ENCODE data around the gene CLCNKB.
"Not testable (repeated sequence)": the region's sequence is repeated elsewhere in the genome, so short reads cannot be mapped to it uniquely, and the experiment has no call there.

The CLCNKB gene

DNA sequence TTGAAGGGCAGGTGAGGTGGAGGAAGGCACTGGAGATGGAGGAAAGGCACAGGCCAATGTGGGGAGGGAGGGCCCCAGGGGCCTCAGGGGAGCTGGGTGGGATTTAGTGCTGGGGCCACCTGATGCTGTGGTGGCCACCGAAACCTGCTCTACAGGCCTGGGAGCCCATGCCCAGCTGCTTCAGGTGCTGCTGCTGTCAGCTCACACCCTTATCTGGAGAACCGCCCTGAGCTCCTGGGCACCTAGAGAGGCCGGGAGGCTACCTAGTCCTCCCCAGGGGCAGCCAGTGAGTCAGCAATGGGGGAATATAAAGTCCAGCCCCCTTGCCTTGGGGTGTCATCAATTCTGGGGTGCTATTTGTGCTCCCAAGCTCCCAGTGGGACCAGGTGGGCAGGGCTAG, 17.7 kb downstream of the CLCNKB start:
- no peak for DNase-seq (ENCODE audit: low spot score)

DNA sequence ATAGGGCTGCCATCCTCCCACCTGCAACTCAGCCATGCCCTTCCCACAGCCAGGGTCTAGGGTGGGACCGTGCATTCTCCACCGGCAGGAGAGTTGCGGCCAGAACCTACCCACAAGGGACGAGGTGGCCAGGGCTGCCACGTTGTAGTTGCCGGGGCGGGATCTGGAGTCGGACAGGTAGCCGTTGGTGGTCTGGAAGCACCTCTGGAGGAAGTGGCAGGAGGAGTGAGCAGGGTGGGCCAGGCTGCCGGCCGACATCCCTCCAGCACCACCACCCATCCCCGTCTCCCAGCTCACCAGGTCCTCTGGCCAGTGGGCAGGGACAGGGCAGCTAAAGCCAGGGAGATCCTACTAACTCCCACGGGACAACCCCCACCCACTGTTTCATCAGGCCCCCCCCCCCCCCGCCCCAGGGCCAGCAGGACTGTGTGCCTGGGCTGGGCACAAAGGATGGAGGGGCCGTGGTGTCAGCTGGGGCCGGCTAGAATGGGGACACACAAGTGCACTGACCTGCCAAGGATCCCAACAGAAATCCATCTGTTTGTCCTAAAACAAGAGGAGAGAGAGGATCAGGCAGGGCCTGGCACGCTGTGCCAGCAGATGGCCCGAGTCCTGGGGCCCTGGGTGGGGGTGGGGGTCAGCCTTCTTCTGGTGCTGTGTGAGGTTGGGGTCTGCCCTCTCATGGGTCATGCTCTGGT, 18.6 kb downstream of the CLCNKB start:
- not testable (repeated sequence) for DNase-seq (ENCODE audit: low spot score)

DNA sequence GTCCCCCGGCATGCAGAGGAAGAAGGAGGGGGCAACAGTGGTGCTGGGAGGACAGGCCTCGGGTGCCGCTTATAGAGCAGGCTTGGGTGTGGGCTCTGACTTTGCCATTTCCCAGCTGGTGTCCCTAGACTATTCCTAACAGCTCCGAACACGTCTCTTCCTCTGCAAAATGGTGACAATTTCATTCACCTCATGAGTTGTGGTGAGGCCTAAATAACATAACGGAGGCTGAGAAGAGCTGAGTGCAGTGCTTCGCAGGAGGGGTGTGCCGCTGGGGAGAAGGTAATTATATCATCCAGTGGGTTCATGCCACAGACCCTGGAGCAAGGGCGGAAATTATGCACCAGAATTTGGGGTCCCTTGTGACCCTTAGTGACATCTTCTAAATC, 19.1 kb downstream of the CLCNKB start:
- not testable (repeated sequence) for DNase-seq (ENCODE audit: low spot score)

DNA sequence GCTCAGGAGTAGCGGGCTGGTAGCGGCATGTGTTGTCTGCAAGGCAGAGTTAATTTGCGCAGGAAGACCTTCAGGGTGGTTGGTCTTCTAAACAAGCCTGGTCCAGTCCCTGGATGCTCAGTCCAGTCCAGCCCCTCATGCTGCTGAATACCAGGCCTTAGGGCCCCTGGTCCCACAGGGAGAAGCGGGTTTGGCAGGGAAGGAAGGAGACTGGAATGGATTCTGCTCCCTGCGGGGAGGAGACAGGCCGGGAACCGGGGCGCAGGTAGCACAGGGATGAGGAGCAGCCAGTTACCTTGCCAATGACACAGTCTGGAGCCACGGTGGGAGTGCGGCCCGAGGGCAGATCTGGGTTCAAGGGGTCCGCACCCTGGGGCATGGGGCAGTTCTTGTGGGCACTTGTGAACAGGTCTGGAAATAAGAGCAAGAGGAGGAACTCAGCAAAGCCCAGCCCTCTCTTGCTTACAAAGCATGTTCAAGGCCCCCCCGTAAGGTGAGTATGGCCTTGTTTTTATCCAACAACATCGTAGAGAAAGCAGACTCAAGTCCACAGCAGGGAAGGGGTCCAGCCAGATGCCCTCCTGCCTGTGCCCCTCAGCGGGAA, 19.7 kb downstream of the CLCNKB start:
- no peak for DNase-seq (ENCODE audit: low spot score)

DNA sequence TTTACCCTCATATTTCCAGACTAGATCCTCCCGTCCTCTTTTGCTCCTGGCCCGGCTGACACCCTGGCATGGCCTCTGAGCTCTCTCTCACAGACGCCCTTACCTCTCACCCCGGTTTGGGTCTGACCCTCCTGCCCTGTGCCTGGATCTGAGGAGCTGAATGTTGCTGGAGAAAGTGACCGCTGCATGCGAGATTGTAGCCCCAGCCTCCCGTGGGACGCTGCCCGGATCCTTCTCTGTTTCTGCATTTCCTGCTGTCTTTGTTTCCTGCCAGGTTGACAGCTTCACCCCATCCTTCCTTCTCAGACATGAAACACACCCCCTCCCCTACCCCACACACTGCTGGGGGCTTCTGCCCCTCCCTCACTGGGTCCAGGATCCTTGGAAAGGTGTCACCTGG, 20.3 kb downstream of the CLCNKB start:
- no peak for DNase-seq (ENCODE audit: low spot score)

DNA sequence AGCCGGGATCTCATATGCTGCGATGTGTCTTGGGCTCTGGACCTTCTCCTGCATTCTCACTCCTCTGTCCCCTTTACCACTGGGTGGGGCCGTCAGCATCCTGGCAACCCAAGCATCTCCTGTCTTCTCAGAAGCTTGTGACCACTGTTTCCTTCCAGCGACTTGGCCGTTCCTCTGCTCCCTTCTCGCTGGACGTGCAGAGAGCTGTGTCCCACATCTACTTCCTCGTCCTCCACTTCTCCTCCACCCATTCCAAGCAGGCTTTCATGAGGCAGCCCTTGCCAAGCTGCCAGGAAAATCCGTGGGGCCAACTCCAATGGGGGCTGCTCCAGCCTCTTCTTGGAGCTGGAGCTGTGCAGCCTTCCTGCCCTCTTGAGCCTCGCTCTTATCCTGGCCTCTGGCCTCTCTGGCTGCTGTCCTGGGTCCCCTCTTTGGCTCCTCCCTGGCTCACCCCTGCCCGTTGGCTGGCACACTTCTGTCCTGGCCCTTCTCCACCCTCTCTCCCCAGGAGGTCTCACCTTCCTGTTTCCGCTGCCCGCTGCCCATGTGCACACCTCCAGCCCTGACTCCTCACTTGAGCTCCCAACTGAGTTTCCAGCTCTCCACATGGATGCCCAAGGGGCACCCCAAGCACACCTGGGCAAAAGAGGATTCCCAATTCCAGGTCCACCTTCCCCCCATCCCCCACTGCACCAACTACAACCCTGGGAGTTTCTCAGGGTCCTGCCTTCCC, 21.1 kb downstream of the CLCNKB start:
- no peak for DNase-seq (ENCODE audit: low spot score)

DNA sequence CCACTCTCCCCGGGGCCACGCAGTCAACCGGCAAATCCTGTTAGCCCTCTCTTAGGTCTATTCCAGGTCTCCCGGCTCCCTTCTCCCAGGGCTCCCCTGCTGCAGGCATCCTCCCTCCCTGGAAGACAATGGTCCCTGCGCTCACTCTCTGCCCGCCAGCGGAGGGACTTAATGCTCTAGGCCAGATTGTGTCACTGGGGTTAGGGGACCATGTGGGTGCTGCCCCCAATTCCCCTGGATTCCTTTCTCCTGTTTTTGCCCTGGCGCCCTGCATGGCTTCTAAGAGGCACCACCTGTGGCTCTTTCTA, 21.6 kb downstream of the CLCNKB start:
- DNase-seq (ENCODE audit: low spot score) = no peak

DNA sequence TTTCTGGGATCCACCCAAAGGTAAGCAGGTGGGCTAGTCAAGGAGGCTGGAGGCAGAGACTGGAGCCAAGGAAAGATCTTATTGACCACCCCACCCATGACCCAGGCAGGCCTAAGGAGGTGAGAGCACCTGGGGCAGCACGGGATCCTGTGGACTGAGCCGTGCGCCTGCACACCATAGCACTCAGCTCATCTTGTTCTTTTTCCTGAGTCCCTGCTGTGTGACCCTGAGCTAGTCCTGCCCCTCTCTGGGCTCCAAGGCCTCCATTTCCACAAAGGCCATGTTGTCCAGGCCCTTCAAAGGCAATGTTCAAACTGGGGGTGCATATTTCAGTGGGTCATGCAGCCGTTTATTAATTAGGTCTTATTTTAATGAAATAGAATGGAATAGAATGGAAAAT, 22.7 kb downstream of the CLCNKB start:
- no peak for DNase-seq (ENCODE audit: low spot score)

DNA sequence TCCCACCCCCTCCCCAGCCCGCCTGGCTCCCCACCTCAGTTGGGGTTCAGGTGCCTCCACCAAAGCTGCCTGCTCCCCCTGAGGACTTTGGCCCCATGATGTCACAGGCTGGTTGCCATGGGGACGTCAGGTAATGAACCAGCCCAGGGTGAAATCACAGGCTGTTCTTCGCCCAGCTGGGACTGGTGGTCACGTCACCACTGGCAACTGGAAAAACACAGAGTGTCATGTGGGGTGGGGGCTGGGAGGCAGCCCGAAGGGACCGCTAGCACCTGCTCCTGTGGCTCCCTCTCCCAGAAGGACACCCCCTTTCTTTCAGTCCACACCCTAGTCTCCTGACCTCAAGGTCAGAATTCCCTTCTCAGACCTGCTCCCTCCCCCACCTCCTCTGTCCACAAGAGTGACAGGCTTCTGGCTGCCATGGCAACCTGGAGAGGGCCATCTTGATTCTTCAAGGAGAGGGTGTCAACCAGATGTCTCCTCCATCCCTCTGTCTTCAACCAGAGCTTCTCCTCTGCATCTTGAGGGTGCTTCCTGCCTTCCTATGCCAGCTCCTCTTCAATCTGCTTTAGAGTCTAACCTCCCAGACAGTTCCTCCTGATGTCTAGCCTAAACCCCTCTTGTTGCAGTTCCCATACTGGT, 23.7 kb downstream of the CLCNKB start:
- no peak for DNase-seq (ENCODE audit: low spot score)

DNA sequence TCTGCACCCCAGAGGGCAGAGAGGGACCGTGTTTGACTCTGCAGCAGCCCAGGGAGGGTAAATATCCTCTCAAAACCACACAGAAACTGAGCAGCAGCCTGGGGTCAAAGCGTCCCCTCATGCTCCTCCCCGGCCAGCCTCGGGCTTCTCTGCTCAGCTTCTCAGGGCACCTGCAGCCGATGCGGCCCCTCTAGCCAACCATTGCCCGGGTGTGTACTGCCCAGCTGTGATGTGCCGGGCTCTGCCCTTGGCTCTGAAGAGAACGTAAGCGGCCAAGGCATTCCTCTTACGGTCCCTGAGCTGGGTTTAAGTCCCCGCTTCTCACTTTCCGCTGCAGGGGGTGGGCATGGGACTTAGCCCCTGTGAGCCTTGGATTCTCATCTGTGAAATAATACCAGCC, 24.4 kb downstream of the CLCNKB start:
- DNase-seq (ENCODE audit: low spot score) = no peak

DNA sequence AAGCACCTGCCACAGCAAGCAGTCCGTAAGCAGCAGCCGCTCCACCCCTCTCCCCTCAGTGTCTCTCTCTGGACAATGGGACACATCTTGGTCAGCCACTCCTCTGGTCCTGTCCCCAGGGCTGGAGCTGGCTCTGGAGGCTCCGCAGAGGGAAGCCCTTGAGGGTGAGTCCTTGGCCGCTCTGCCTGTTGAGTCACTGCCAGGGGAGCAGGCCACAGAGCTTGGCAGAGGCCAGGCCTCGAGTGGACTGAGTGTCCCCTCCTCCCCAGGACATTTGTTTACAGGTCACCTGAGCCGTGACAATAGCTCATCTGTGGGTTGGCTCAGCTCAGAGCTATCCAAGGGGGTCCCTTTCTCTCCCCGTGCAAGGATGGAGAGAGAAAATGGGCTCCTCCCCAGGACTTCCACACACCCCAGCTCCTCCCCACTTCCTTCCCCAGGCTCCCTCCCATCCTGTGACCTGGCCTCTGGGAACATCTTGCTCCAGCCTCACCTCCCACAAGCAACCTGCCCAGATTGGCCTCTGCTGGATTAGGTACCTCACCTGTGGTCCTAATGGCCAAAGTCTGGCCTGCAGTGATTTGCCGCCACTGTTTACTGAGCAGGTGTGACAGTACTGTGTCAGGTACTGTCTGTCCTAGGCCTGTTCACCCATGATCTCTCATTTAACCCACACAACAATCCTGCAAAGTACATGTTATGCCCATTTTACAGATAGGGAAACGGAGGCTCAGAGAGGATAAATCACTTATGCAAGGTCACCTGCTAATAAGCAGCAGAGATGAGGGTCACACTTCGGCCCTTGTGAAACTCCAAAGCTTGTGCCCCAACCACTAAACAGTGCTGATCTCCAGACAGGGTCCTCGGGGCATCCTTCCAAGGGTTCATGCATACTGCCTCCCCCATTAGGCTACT, 25.0 kb downstream of the CLCNKB start:
- no peak for DNase-seq (ENCODE audit: low spot score)

DNA sequence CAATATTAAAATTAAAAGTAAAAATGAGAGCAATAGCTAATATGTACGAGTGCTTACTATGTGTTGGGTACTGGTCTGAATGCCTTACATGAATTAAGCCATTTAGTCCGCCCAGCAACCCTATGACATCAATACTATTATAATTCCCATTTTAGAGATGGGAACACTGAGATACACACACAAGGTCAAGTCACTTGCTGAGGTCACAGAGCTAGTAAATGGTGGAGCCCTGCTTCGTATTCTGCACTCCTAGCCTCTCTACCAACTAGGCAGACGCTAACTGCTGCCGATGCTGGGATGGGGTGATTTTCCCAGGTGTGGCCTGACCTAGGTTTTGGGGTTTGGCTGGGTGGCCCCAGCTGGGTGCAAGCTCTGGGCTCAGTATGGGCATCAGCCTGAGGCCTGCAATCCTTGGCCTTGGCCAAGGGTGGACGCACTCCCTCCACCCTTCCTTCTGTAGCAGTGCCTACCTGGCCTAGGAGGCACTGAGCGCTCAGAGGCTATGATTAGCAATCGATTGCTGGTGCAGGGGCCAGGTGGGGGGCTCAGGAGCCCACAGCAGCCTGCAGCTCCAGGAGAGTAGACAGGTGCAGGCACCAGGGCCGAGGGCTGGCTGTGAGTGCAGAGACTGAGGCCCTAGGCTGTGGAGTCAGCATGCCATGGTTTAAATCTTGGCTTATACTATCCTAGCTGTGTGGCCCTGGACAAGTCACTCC, 27.2 kb downstream of the CLCNKB start:
- DNase-seq (ENCODE audit: low spot score) = no peak

DNA sequence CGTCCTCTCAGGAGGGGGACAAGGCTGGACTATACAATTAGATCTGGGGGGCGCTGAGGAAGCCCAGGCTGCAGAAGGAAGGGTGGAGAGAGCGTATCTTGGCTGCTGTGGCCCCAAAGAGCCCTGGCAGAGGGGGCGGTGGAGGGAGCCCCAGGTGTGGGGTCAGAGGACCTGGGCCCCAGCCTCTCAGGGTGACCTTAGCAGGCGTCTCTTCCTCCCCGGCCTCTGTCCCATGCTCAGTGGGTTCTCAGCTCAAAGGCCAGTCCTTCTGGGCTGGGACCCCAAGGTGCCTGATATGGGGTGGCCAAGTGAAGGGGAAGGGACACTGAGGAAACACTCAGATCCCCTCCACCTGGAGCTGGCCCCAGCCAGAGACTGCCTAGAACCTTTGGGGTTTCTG, 28.0 kb downstream of the CLCNKB start:
- DNase-seq (ENCODE audit: low spot score) = no peak

DNA sequence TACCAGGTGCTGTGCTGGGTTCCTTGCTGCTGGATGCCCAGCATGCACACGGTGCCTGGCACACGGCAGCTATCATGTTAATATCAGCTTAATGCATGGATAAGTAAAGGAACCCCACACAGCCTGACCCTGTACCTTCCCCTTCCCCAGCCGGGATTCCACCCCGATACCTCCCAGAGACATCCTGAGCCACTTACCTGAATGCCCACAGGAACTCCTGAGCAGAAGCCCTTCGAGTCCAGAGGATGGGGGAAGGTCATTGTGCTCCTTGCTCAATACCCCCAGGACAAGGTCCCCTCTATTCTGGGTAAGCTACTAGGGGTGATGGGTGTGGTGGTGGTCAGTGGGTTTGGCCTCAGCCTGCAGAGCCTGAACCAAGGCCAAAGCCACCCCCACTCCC, 28.5 kb downstream of the CLCNKB start:
- no peak for DNase-seq (ENCODE audit: low spot score)

DNA sequence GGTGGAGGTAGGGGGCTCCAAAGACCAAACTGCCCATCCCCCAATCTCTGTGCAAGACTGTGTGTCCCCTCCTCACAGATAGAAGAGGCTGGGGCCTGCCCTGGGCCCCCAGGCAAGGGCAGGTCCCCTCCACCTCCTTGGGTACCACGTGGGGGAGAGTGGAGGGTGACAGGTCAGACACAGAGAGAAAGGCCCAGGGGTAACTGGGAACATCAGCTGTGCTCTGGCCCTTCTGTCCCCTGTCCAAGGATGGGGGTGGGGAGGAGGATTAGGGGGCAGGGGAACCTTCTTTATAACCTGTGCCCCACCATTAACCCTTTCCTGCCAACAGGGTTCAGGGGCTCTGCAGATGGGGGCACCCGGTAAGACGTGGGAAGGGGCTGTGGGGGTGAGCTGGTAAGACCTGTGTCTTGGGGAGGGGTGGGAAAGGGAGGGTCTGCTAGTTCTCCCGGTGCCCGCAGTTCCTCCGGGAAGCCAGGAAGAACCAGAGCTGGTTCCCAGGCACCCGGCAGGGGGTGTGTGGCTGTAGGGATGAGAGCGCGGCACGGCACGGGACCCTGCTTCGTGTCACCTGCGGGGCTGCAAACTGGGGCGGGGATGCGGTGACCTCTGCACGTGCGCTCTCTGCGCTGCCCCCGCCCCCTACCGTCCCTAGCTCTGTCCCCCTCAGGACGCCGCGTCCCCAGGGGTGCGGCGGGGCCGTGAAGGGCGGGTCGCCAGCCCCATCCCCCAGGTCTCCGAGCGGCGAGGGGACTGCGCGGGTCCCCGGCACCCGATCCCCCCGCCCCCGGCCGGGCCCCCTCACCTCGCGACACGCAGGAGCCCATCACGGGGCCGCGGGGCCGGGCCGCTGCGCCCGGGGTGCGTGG, 29.3 kb downstream of the CLCNKB start:
- DNase-seq (ENCODE audit: low spot score) = peak; percentile 60

DNA sequence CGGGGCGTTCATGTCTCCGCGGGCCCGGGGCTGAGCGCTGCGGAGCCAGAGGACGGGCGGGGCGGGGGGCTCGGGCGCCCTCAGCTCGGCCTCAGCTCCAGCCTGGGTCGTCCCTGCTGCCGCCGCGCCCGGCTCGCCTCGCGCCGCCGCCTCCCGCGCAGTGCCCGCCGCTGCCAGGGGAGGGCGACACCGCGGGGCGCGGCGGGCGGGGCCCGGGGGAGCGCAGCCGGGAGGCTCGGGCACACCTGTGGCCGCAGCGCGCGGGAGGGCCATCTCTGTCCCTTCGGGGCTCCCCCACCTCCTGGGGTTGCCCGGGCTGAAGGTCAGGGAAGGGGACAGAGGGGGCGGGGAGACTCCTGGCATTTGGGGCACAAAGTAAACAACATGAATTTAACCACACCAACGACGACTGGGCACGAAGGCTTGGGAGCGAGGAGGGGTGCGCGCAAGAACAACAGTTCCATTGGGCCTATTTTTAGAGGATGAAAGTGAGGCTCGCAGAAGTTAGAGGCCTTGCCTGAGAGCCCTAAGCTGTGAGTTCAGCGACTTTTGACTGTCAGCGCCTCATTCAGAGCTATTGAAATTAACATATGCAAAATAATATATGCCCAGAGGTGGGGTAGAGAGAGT, 30.0 kb downstream of the CLCNKB start, which contains the start of gene FAM131C:
TSS of gene FAM131C (minus strand) at position 162 of the 630 bp plus-strand sequence. CDS start 209 bp downstream, outside the sequence.
- peak; percentile 91 for DNase-seq (ENCODE audit: low spot score)

DNA sequence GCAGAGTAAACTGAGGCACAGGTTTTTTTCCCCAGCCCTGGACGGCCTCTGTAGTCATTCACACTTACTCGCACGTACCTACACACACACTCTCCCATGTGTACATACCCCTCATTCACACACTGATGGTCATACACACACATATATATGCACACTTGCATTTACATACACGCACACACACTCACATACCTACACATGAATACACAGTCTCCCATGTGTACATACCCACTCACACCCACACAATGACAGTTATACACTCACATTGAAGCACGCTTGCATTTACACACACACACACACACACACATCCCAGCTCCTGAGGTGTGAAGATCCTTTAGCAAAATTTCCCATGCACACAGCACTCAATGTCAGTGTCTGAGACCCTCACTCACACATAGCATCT, 30.6 kb downstream of the CLCNKB start:
- DNase-seq (ENCODE audit: low spot score) = no peak

DNA sequence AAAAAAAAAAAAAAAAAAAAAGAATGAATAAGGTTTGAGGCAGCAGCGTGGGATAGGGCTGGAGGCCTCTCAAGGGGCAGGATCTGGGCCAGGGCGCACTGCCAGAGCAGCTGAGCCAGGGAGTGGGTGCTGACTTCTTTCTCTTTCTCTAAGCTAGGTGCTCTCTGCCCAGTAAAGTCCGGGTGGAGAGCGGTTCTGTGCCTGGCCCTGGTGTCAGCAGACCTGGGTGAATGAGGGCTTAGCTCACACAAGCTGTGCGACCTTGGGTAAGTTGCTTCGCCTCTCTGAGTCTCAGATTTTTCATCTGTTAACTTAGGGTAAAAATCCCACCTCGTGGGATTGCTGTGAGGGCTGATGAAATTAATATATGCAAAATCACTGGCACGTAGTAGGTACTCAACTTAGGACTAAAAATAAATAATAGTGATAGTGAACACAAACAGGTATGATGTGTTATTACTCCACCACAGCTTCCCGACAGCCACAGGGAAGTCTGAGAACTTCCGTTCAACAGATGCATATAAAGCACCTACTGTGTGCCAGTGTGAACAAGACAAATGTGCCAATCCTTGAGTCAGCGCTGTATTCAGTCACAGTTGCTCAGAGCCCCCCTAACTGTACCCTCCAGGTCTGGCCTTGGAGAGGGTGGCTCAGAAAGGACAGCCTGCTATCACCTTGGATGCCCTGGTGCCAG, 31.9 kb downstream of the CLCNKB start:
- DNase-seq (ENCODE audit: low spot score) = no peak
